Measurements from ENCODE around the gene INPP5F.

DNA sequence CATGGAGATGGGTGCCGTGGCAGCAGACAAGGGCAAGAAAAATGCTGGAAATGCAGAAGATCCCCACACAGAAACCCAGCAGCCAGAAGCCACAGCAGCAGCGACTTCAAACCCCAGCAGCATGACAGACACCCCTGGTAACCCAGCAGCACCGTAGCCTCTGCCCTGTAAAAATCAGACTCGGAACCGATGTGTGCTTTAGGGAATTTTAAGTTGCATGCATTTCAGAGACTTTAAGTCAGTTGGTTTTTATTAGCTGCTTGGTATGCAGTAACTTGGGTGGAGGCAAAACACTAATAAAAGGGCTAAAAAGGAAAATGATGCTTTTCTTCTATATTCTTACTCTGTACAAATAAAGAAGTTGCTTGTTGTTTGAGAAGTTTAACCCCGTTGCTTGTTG lies 48.7 kb upstream of the INPP5F start:
- TF ChIP-seq, protein P1, sequence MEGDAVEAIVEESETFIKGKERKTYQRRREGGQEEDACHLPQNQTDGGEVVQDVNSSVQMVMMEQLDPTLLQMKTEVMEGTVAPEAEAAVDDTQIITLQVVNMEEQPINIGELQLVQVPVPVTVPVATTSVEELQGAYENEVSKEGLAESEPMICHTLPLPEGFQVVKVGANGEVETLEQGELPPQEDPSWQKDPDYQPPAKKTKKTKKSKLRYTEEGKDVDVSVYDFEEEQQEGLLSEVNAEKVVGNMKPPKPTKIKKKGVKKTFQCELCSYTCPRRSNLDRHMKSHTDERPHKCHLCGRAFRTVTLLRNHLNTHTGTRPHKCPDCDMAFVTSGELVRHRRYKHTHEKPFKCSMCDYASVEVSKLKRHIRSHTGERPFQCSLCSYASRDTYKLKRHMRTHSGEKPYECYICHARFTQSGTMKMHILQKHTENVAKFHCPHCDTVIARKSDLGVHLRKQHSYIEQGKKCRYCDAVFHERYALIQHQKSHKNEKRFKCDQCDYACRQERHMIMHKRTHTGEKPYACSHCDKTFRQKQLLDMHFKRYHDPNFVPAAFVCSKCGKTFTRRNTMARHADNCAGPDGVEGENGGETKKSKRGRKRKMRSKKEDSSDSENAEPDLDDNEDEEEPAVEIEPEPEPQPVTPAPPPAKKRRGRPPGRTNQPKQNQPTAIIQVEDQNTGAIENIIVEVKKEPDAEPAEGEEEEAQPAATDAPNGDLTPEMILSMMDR (IDR thresholded peaks at IDR 0.05), result no peak
- no peak for TF ChIP-seq POLR2AphosphoS5 (IDR thresholded peaks at IDR 0.05)
- TF ChIP-seq POLR2A (IDR thresholded peaks at IDR 0.05), result no peak

Measured in upper lobe of left lung (tissue), 4 donors.